BE2C (cell line): ENCODE data around the gene ETV7.

Experiments used
- DNase-seq: peaks from one replicate; pipeline ENCODE4 v3.0.0-alpha.2; 2020
- H3K27me3 ChIP-seq: fragments of 250-450 bp; sonication (Bioruptor Pico); 2 replicates; pipeline ENCODE4 v1.5.1; 2020; ENCODE audit warnings: mild to moderate bottlenecking
- H3K36me3 ChIP-seq: fragments of 250-450 bp; sonication (Bioruptor Pico); 2 replicates; pipeline ENCODE4 v1.5.1; 2020; ENCODE audit warnings: mild to moderate bottlenecking
- H3K4me1 ChIP-seq: fragments of 250-450 bp; sonication (Bioruptor Pico); 2 replicates; pipeline ENCODE4 v1.5.1; 2020
- H3K4me3 ChIP-seq: 2 replicates; pipeline ENCODE4 v1.5.1; 2011; ENCODE audit warnings: low read depth, low read length
- H3K9me3 ChIP-seq: fragments of 250-450 bp; sonication (Bioruptor Pico); 2 replicates; pipeline ENCODE4 v1.5.1; 2020
- TF ChIP-seq, protein P1 (sequence below): IDR thresholded peaks from 2 replicates; pipeline ENCODE4 v1.5.1; 2012; ENCODE audit warnings: mild to moderate bottlenecking, low read depth, low read length

Gene ETV7

DNA sequence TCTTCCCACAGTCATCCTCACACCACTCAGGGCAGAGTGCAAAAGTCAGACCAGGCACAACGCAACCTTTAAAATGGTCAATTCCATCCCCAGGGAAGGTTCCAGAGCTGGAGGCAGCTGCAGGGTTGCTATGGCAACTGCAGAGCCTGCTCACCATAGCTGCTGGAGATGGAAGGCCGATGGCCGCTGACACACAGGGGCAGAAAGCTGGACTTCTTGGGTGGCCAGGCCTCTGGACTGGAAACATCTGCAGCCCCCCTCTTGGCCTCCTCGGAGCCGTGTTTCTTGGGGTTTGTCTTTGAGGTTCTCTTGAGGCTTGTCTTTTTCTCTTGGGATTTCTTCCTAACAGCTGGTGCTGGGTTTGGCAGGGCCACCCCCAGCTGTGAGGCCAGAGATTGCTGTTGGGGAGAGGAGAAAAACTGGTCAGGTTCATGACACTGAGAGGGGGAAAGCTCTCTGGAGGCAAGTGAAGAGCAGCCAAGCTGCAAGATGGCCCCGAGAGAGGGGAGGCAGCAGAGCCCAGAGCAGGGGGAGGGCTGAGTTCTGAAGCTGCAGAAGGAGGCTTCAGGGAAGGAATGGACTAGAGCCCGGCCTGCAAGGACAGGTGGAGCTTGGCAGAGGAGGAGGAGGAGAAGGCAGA, 61.0 kb downstream of the ETV7 start:
- peaks cover 20% of the 10 kb centered on the region for H3K4me1 ChIP-seq
- TF ChIP-seq, protein P1, sequence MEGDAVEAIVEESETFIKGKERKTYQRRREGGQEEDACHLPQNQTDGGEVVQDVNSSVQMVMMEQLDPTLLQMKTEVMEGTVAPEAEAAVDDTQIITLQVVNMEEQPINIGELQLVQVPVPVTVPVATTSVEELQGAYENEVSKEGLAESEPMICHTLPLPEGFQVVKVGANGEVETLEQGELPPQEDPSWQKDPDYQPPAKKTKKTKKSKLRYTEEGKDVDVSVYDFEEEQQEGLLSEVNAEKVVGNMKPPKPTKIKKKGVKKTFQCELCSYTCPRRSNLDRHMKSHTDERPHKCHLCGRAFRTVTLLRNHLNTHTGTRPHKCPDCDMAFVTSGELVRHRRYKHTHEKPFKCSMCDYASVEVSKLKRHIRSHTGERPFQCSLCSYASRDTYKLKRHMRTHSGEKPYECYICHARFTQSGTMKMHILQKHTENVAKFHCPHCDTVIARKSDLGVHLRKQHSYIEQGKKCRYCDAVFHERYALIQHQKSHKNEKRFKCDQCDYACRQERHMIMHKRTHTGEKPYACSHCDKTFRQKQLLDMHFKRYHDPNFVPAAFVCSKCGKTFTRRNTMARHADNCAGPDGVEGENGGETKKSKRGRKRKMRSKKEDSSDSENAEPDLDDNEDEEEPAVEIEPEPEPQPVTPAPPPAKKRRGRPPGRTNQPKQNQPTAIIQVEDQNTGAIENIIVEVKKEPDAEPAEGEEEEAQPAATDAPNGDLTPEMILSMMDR, result no peak
- H3K4me3 ChIP-seq, result no peak overlapping the region
- H3K27me3 ChIP-seq, result no peaks in the 10 kb centered on the region
- H3K9me3 ChIP-seq, result no peaks in the 10 kb centered on the region
- peak; percentile 70 for DNase-seq
- no peaks in the 10 kb centered on the region for H3K36me3 ChIP-seq

DNA sequence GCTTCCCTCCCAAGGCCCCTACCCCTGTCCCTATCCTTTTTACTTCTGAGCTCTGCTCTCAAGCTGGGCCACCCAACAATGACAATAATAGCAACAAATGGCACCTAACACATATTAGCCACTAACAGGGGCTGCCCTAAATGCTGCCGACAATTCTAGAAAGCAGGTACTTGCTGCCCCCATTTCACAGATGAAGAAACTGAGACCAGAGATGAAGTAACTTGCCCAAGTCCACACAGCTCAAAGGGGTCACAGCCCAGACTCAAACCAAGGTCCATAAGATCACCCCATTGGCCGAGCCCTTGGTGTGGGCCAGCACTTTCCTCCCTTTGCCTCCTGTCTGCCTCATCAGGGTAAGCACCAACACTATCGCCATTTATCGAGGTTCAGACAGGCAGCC, 62.8 kb downstream of the ETV7 start:
- Histone ChIP-seq H3K9me3 (no peaks in the 10 kb centered on the region), H3K4me3 (no peak overlapping the region), H3K27me3 (no peaks in the 10 kb centered on the region), H3K4me1 (peaks cover 20% of the 10 kb centered on the region), H3K36me3 (no peaks in the 10 kb centered on the region)
- TF ChIP-seq, protein P1, result no peak
- DNase-seq, result no peak

DNA sequence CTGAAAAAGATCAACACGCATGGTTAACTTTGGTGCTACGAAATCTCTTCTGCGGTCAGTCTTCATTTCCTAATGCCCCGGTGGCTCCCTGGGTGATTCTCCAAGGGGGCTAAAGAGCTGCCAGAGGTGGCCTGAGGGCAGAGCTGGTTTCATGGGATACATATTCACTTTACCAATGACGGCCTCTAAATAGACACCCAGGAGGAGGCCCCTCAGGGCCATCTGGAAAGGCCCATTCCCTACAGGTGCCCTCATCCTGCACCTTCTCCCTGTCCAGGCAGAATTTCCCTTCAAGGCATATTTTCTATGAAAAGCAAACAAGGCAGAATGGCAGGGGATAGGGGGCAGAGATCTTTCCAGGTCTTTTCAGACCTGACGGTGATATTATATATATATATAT, 63.3 kb downstream of the ETV7 start:
- Histone ChIP-seq H3K4me3 (no peak overlapping the region), H3K36me3 (no peaks in the 10 kb centered on the region), H3K9me3 (no peaks in the 10 kb centered on the region; the same call in 1 of the 2 replicates), H3K27me3 (no peaks in the 10 kb centered on the region), H3K4me1 (peaks cover 20% of the 10 kb centered on the region)
- TF ChIP-seq, protein P1, result no peak
- no peak for DNase-seq

DNA sequence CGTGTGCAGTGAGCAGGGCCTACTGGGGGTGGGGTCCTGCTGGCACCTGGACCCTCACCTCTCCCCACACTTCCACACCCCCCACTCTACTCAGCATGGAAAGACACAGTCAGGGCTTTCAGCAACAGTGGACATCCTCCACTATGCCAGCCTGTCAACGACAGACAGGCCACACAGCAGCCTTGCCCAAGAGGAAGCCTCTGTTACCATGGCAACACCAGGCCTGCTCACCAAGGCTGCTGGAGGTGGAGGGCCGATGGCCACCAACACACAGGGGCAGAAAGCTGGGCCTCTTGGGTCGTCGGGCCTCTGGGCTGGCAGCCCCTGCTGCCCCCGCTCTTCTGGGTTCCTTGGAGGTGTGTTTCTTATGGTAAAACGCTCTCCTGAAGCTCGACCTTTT, 64.4 kb downstream of the ETV7 start:
- Histone ChIP-seq H3K9me3 (no peaks in the 10 kb centered on the region; the same call in 1 of the 2 replicates), H3K4me1 (peaks cover 24% of the 10 kb centered on the region), H3K36me3 (no peaks in the 10 kb centered on the region), H3K27me3 (no peaks in the 10 kb centered on the region), H3K4me3 (no peak overlapping the region)
- DNase-seq, result peak; percentile 77
- TF ChIP-seq, protein P1, result no peak

DNA sequence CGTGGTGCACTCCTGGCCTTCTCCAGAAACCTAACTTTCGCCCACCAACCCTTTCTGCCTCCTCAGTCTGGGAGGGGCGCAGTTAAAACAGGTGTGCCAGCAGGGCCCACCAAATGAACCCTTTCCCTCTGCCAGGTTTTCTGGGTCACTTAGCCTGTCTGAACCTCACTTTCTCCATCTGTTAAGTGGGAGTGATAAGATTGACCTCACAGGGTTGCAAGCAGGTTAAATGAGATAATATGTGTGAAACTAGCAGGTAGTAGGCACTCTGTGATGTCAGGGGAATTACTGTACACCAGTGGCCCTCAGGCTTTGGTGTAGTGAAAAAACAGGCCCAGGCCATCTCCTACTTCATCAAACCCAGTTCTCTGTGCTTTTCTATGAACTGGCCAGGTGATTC, 64.9 kb downstream of the ETV7 start:
- H3K36me3 ChIP-seq, result no peaks in the 10 kb centered on the region
- TF ChIP-seq, protein P1, result no peak
- no peak for DNase-seq
- no peaks in the 10 kb centered on the region for H3K27me3 ChIP-seq
- no peak overlapping the region for H3K4me3 ChIP-seq
- no peaks in the 10 kb centered on the region; the same call in 1 of the 2 replicates for H3K9me3 ChIP-seq
- H3K4me1 ChIP-seq, result peaks cover 24% of the 10 kb centered on the region

DNA sequence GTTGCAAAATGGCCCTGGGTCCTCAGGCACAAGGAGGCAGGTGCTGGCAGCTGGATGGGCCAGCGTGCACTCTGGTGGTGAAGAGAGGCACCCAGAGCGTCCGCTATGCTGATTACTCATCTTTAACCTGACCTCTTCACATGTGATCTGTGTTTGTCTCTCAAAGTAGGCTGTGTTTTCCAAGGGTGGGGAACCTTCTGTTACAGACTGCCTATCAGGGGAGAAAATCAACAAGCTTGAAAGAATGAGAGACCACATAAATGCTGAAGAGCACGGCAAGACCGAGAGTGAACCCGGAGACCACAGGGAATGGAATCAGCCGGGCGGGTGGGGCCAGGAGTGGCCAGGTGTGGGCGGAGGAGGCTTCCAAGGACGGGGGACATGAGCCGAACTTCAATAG, 67.0 kb downstream of the ETV7 start:
- Histone ChIP-seq H3K9me3 (no peaks in the 10 kb centered on the region; the same call in 1 of the 2 replicates), H3K4me1 (peaks cover 9% of the 10 kb centered on the region), H3K27me3 (no peaks in the 10 kb centered on the region), H3K36me3 (no peaks in the 10 kb centered on the region), H3K4me3 (no peak overlapping the region)
- no peak for DNase-seq
- TF ChIP-seq, protein P1, result no peak
